HL-60/S4 treated with retinoic acid at 250 ng/mL for 4 days and 3 days (cell line): ENCODE data around the gene CXCL5.
"Not testable (repeated sequence)": the region's sequence is repeated elsewhere in the genome, so short reads cannot be mapped to it uniquely, and the experiment has no call there.

Experiments used
- in situ Hi-C: fragments of 300-500 bp; cut with MboI; formaldehyde crosslinking; loops from 2 replicates; pipeline ENCODE4 v1.7.0; 2022; ENCODE audit warnings: low sequenced_read_pairs

The CXCL5 gene

DNA sequence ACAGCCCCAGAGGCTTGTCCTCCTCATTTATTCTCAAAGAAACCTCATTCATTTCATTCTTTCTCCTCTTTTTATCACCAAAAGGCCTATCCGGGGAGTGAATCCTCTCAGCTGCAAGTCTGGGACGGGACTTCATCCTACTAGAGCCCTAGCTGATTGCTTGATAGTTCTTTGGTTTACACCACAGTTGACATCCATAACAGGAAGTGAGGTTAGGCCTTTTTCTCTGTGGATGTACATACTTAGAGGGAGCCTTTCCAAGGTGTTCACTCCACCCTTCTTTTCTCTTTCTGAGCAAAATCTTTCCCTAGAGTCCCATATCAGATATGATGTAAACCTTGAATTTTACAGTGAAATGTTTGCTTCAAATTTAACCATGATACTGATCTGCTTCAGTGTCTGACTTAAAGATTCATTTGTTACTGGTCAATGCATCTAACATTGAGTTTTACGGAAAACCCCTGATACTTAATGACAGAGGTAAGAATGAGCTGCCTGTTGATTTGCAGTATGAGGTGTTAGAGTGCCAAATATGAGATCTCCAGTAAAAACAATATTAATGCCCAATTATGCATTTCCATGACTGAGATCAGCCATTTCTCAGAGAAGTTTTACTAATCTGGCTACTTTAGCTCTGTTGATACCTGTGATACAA is 16.8 kb upstream of the CXCL5 start:
- in situ Hi-C loops = no loop called here

DNA sequence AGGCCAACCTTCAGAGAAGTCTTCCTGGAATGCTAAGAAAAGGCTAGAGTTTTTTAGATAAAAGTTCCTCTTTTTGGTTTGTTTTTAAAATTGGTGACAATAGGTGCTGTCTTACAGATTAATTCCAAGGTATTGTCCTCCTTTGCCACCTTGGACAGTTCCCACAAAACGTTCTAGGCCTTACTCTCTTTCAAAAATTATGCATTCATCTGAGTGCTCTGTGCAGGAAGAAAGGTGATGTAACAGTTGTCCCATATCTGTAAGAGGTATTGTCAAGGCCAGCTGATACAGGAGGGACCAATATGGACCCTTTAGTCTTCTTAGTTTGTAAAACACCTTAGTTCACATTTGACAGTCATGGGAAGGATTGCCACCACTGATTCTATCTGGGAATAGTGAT is 15.9 kb upstream of the CXCL5 start:
- in situ Hi-C loops = no loop called here

DNA sequence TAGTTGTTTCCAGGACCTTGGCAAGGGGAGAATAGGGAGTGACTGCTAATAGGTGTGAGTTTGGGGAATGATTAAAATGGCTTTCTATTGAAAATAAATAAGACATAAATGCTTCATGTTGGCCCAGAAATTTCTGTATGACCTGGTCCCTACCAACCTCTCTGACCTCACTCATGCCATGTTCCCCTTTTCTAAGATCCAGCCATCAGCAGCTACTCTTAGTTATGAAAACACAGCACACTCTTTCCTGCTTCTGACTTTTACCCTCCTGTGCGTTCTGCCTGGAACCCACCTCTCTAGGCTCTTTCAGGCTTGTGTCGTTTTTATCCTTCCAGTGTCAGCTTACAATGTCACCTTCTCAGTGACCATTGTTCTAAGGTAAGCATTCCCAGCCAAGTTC is 14.8 kb upstream of the CXCL5 start:
- in situ Hi-C loops = no loop called here

- in situ Hi-C loops = no loop called here
These were observed 13.7 kb upstream of the CXCL5 start for GRCh38 chr4:74012130-74012529.

DNA sequence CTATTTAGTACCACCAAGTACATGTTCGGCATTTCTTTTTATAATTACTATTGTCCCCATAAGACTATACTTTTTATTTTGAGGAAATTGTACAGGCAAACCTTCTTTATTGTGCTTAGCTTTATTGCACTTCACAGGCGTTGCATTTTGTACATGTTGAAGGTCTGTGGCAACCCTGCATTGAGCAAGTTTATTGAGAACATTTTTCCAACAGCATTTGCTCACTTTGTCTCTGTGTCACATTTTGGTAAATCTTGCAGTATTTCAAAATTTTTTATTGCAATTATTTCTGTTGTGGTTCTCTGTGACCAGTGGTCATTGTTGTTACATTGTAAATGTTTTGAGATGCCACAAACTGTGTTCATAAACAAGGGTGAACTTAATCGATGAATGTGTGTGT is 10.8 kb upstream of the CXCL5 start:
- in situ Hi-C loops = no loop called here

- in situ Hi-C loops = no loop called here
These were observed 7.6 kb upstream of the CXCL5 start for GRCh38 chr4:74006009-74006476.

DNA sequence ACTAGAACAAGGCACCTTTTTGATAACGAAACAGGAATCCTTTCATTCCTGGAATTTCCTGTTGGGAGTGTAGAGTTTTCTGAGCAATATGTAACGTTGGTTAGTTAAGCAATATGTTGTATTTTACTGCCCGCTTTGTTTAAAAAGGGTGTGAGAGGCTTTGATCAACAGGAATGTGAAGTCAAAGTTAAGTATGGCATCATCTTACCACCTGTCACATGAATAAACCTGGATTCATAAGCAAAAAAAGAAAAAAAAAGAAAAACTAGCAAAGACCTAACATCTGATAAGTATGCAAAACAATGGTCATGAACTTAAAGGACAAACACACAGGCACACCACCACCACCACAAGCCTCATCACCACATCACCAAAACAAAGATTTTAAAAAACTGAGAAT is 7.1 kb upstream of the CXCL5 start:
- in situ Hi-C loops = no loop called here

- in situ Hi-C loops = no loop called here
These were observed 6.2 kb upstream of the CXCL5 start for GRCh38 chr4:74004668-74005067.

DNA sequence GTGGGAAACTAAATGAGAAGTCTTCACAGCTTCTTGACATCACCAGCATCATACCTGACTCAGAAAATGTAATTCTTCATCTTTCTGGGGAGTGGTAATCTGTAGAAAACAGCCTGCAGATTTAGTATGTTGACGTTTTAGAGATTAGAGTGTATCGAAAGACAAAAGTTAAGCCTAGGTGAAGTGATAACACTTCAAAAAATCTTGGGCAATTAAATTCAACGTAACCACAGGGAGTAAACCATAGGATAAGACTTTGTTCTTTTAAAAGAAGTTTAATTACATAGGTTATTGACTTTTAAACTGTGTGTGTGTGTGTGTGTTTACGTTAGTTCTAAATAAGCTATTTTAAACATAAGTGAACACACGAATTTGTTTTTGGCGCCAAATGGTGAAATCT is 1.8 kb upstream of the CXCL5 start:
- in situ Hi-C loops = no loop called here

DNA sequence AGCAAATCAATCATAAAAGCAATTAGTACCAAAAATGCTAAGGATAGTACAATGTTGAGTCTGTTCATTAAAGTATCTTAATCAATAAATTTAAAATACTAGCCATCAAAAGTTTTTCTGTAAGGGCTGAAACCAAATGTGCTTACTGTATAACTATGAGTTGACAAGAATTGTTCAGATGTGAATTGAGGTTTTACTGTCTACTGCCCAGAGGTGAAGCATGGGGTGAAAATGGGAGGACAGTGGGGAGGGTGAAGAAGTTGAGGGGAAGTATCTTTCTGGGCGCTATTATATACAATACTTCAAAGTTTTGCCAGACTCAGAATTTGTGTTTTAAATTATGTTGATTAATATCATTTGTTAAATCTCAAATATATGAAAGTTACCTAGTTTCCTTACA is 6.4 kb downstream of the CXCL5 start:
- in situ Hi-C loops = no loop called here

GRCh38 chr4:73991742-73992000 is 6.8 kb downstream of the CXCL5 start:
- in situ Hi-C loops = no loop called here

GRCh38 chr4:73990988-73991741 is 7.3 kb downstream of the CXCL5 start:
- in situ Hi-C loops = no loop called here

- in situ Hi-C loops = no loop called here
These were observed 8.5 kb downstream of the CXCL5 start for GRCh38 chr4:73989928-73990327.

DNA sequence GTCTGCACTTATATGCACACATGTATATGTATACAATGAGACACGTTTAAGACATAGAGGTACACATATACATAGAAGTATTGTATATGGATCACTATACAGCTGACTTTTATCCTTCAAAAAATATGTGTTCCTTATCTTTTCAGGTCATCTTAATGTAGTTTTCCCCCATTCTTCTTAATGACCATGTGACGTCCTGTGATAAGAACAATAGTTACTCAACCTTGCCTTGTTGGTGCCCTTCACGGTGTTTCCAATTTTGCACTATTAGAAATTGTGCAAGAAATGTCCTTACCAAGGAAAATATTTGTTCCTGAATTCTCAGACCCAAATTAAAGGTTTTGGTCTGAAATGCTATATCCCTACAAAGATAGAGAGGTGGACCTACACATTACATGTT is 9.4 kb downstream of the CXCL5 start:
- in situ Hi-C loops = no loop called here

DNA sequence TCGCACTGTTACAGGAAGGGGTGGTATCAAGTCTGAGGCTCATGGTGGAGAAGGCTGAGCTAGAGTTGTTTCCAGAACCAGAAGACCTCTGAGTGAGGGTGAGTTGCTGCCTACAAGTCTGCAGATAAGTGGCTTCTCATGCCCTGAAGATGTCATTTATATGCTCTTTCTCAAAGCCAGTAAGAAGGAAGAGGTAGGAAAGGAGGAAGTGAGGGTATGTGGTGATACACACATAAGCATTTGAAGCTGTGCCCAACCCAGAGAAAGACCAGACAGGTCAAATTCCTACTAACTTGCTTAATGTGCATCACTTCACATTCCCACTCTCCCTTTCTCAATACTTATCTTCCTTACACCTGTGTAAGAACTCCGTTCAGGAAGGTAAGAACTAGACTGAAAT is 10.4 kb downstream of the CXCL5 start, which contains the start of gene PPBP:
Gene PPBP (minus strand): TSS at position 130 of the 400 bp plus-strand sequence. CDS start 87 bp downstream, at position 43.
- in situ Hi-C loops = no loop called here

DNA sequence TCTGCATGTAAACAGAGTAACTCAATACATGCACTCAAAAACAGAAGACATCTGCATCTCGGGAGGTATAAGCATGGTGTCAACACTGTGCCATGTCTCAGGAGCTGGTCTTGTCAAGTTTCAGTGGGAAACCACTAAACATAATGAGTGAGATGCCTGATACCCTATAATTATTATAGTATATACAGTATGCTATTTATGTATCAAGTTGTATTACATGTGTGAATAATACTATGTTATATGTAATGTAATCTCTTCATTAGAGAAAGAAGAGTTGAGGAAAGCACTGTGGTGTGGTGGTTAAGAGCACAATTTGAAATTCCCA is 13.0 kb downstream of the CXCL5 start:
- in situ Hi-C loops = no loop called here

DNA sequence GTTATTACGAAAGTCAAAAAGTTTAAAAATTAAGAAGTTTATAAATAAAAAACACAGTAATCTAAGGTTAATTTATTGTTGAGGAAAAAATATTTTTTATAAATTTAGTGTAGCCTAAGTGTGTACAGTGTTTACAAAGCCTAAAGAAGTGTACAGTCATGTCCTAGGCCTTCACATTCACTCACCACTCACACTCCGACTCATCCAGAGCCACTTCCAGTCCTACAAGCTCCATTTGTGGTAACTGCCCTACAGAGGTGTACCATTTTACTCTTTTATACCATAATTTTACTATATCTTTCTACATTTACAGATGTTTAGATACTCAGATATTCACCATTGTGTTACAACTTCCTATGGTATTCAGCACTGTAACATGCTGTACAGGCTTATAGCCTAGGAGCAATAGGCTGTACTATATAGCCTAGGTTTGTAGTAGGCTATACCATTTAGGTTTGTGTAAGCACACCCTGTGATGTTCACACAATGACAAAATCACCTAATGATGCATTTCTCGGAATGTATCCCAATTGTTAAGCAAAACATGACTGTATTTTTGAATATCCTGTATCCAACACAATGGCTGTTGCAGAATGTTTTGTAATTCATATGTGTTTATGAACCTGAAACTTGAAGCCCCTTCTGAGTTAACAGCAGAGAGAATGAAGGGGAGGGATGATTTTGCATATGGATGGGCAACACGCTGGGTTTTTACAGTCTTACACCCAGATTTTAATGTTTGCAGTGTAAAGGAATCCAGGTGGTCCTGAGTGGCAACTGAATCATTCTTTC is 13.5 kb downstream of the CXCL5 start:
- in situ Hi-C loops = no loop called here

- in situ Hi-C loops = not testable (repeated sequence)
These were observed 17.3 kb downstream of the CXCL5 start for GRCh38 chr4:73981175-73981574.

DNA sequence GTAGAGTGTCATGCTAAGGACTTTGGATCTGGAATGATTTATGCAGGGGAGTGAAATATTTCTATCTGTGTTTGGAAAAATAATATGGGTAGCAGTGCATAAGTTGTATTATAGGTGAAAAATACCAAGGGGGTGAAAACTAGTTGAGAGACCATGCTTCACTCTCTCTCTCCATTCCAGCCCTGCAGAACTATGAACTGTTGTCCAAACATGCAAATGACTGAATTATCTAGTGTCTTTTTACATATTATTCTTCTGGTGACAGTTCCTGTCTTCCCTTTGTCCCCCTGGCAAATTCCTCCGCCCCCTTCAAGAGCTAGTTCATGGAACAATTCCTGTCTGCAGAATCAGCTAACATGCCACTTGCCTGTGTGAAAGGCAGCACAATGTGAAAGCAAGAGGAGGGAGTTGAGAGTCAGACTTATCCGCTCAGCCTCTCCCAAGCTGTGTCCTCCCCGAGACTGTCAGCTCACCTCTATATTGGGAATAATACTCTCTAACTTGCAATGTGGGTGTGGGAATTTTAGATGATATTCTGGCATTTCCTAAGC is 19.0 kb downstream of the CXCL5 start:
- in situ Hi-C loops = no loop called here

DNA sequence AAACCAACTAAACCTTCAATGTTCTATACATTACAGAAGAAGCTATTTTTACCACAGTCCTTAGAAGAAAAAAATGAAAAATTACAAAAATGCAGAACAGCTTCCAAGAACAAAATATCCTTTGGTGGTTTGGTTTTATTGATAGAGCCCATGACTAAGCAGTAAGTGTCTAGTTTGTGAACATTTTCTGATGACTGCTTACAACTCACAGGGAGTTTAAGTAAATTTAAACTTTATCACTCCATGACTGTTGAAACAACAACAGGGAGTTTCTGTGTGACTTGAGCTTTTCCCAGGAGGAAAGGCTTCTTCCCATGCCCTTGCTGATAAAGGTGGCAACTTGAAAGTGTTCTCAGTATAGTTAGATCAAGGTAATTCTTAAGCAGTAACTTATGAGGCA is 19.6 kb downstream of the CXCL5 start:
- in situ Hi-C loops = no loop called here

GRCh38 chr4:73976716-73977115 is 21.8 kb downstream of the CXCL5 start:
- in situ Hi-C loops = no loop called here

- in situ Hi-C loops = no loop called here
These were observed 22.3 kb downstream of the CXCL5 start for GRCh38 chr4:73976217-73976616.
